ENCODE results near the gene PRUNE2.
A peak's percentile ranks its signal among the peaks of the same experiment; 100 is the strongest.

Gene PRUNE2

DNA sequence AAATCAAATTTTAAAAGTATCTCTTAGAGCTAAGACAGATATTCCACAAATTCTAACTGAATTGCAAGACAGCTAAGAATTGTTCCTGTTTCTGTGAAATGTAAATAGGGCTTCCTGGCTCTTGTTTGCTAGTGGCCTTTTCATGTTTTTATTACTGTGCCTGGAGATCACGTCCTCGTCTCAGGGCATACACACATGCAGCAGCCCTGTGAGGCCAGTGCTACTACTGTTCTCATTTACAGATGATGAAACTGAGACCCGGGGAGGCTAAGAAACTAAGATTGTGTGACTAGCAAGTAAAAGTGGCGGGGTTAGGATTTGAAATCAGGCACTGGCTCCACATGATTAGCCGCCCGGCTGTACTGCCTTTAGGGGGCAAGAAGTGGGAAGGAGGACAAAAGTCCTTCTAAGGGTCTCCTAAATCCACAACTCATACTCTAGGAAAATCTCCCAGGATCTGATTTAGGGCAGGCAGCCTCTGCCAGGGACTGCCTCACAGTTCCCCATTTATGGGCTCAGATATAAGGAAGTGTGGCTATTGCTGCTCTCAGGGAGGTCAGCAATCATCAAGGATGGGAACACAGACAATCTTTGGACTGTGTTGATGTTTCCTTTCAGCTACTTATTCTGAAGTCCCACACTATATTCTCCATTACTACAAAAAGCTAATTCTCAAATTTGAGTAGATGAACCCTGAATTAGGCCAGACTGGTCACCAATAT, 7.9 kb downstream of the PRUNE2 start:
- DNase-seq = no peak

DNA sequence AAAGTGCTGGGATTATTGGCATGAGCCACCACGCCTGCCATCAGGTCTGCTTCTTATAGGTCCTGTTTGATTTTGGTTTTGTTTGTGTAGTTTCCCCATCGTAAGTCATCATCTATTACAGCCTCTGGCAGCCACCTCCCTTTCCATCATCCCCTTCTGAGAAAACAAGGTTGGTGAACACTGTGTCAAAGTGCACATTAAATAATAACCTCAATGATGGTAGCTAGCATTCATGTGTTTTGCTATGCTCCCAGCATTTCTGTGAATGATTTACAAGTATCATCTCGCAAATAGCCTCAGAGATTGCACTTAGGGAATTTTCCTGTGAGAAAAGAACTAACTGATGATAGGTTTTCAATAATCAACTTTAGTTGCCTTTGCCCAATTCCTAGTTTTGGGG, 9.9 kb downstream of the PRUNE2 start:
- DNase-seq = no peak

- DNase-seq = no peak
These were observed 10.7 kb downstream of the PRUNE2 start for GRCh38 chr9:76895186-76895585.

DNA sequence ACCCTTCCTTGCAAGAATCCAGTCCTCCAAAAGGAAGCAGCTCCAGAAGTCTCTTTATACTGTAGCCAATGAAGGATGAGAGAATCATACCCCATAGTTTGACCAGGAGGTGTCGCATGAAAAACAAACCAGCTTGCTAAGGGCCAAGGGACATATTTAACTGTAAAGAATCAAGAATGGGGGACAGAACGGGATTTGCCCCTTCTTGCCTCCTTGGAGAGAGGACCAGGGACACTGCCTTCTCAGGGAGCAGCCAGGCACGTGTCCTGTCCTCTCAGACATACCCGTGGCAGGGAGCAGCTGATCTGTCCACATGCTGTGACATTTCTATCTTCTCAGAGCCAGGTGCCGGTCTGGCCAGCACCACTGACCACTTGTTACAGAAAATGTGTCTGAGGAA, 11.7 kb downstream of the PRUNE2 start:
- DNase-seq = no peak

DNA sequence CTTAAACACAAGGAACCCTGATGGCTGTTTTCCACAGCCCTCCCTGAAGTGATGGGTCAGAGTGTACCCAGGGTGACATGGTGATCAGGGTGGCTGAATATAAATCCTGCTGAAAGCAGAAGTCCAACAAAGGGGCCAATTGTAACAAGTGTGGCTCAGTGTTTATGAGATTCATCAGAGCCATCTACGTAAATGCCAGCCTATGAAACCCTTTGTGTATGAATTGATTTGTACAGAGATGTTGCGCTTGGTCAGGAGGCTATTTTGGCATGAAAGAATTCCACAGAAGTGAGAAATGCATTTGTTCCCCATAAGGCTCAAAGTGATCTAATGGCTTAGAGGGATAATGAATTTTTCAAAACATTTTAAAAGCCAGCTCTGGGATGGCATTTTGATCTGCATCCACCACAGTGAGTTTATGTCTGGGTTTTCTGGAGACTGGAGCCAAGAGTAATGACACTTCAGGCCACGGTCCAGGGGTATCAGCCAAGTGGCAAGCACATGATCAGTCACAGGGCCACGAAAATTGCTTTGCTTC, 12.4 kb downstream of the PRUNE2 start:
- no peak for DNase-seq

- no peak for DNase-seq
These were observed 14.0 kb downstream of the PRUNE2 start for GRCh38 chr9:76891874-76892273.

GRCh38 chr9:76891279-76891678, 14.6 kb downstream of the PRUNE2 start:
- DNase-seq = no peak

DNA sequence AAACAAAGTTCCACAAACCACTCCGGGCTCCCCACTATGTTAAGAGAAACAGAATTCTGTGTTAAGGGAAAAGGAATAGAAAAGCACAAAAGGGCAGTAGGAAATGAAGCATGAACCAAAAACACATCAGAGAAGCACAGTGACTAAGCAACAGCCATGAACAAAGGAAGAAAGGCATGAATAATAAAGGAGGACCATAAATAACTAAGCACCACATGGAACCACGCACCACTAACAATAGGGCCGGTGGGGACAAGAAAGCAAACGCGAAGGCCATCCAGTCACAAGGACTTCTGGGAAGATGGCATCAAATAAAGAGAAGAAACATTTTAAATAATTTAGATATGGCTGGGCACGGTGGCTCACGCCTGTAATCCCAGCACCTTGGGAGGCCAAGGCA, 18.0 kb downstream of the PRUNE2 start:
- DNase-seq = no peak

DNA sequence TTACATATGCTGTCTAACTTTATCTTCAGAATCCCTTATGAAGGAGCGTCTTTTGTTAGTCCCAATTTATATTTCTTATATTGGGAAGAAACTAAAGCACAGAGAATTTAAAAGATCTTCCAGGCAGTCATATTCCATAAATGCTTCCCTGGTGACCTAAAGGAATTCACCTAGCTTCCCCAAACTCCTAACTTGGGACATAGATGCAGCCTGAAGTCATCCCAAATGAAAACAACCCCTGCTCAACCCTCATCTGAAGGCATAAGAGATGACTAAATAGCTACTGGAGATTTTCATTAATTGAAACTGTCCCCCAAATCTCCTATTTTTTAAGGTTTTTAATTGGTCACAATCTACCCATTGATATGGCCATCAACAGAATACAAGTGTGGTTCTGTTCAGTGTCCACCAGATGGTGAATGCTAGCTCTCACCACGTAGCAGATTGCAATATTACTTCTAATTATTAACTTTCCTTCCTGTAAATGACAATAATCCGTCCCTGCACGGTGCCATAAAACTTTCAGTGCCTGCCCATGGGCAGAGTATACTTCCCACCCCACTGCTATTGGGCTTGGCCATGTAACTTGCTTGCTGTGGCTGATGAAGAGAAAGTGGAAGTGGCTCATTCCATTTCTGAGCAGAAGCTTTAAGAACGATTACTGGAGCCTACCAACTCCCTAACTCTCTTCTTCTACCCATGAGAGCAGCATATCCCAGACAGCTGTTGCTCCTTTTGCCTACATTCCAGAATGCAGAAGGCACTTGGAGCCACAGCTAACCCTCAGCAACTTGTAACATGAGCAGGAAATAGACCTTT, 18.7 kb downstream of the PRUNE2 start:
- no peak for DNase-seq

DNA sequence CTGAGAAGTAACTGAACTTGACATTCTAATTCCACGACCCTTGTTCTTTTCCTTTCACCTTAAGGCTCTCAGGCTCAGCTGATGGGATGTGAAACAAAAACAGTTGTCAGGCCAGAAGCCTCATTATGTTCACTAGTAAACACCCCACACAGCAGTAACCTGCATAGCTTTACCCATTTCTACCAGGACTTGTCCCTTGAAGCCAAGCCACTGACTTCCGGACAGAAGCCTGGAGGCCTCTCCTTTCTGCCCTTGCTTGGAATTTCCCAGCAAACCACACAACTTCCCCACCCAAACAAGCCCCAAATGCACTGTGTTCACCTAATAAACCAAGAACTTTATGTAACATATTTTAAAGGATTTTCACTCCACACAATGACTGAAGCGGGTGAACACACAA, 19.6 kb downstream of the PRUNE2 start:
- no peak for DNase-seq

DNA sequence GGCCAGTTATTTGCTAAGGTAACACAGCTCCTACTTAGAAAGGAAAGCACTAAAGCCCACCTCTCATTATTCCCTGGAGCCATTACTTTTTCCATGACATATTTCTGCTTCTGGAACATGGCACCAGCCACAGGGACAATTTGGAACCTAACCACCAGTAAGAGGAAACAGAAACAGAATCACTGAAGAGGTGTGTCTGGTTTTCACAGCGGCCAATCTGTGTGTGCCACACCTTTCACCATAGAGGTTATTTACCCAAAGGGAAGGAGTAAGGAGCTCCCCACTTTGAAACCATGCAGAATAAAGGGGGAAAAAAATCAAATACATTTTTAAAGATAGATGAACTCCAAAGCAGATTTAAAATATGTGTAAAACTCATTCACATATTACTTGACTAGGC, 21.1 kb downstream of the PRUNE2 start:
- DNase-seq = no peak

GRCh38 chr9:76883341-76883855, 22.5 kb downstream of the PRUNE2 start:
- DNase-seq = no peak

DNA sequence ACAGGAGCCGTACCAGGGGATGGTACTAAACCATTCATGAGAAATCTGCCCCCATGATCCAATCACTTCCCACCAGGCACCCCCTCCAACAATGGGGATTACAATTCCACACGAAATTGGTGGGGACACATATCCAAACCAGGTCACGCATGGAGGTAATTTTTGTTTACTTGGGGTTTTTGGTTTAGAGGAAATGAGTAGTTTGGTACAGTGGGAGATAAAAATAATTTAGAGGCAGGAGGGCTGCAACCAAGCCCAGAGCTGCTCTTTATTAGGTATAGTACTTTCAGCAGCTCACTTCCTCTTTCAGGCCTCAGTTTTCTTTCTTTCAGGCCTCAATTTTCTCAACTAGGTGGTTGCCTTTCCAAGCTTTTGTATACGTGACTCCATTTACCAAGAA, 23.2 kb downstream of the PRUNE2 start:
- DNase-seq = no peak

DNA sequence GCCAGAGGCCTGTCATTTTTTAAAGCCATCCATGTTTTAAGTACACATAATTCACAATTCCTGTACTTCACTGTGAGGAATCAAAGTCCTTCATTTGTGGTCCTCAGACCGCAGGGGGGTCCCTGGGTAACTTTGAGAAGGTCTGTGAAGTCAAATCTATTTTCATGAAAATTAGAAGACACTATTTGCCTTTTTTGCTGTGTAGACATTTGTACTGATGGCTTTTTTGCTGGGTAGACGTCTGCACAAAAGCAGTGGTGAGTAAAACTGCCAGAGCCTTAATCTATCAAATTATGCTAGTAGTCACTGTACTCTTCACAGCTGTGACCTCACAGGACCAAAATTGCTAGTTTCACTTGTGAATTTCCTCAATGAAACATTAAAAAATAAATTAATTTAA, 25.7 kb downstream of the PRUNE2 start:
- no peak for DNase-seq

GRCh38 chr9:76878933-76879332, 27.0 kb downstream of the PRUNE2 start:
- no peak for DNase-seq

DNA sequence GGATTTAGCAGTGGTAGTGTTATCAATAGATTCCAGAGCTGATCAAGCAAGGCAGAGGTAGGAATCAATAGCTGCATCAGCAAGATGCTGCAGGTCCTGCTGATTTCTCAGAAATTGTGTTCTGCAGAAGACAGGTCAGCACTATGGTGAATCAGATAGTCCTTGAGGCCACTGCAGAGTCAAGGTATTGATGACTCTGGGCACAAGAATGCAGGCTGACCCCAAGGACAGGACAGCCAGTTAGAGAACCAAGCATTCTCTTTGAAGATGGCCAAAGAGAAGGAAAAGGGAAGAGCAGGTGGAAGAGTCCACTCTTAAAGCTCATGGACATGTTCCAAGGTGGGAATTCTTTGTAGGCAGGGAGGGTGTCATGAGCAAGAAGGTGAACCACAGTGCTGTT, 28.0 kb downstream of the PRUNE2 start:
- no peak for DNase-seq

DNA sequence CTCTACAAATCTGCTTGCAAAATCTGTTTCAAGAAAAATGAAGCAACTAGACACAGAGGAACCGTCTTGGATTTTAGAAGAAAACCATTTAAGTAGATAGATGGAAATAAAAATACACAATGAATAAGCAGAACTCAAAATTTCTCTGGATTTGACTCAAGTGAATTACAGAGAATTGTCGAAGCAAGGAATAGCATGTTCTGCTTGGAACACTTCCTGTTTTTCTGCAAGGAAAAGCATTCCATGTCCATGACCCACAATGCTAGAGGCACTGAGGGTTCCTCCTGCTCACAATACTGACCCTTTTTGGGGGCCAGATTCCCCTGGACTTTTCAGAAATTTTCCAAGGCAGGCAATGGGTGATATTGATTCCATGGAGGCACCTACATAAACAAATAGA, 29.8 kb downstream of the PRUNE2 start:
- DNase-seq = no peak

DNA sequence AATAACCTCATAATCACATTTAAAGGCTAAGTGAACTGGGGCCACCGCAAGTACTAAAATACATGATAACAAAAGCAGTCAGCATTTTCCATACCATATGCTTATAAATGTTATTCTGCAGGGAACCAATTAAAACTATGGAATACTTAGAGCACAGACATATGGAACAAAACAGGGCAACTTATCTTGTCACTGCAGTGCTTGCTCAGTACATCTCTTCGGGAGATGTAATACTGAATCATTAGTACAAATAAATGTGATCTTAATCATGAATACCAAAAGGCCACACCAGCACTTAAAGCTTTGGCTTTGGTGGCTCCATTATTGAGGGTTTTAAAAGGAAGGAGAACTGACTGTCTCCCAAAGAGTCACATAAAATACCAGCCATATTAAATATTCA, 32.1 kb downstream of the PRUNE2 start:
- DNase-seq = no peak

DNA sequence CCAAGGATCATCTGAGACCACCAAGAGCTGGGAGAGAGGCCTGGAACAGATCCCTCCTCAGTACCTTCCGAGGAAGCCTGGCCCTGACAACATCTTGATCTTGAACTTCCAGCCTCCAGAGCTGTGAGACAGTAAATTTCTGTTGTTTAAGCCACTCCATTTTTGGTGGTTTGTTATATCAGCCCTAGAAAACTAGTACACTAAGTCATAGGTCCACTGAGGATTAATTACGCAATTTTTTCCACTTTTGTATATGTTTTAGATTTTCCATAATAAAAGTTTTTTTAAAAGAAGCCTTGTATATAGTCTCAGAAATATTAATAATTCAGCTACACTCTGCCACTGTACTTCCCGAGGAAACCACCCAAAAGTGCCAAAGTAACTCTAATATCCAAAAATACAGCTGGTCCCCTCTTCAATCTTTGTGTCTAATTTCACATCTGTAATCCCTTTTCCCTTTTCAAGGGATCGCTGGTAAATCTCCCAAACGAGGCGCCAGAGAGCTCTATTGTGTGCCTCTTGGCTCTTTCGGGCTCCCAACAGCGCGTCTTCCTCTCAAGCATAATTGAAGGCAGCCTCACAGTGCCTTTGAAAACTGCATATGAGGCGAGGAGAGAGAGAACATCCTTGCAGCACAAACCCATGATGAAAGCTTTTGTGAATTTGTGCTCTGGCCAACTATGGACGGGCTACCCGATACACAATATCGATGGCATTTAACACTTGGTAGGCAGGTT, 32.7 kb downstream of the PRUNE2 start:
- no peak for DNase-seq

GRCh38 chr9:76868897-76869296, 37.0 kb downstream of the PRUNE2 start:
- DNase-seq = no peak

DNA sequence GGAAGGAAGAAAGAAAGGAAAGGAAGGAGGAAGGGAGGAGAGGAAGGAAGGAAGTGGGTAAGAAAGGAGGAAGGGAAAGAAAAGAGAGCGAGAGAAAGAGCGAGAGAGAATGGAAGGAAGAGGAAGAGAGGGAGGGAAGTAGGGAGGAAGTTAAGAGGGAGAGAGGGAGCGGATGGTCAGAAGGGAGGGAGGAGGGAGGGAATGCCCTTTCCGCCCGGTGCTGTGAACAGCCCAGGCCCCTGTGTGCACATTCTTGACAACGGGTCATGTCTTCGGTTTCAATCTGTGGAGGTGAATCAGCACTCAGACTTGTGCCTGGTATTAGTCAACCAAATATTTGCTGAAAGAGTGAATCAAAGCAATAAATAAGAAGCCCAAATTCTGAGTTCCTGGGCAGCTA, 39.2 kb downstream of the PRUNE2 start:
- DNase-seq = peak; percentile 19

DNA sequence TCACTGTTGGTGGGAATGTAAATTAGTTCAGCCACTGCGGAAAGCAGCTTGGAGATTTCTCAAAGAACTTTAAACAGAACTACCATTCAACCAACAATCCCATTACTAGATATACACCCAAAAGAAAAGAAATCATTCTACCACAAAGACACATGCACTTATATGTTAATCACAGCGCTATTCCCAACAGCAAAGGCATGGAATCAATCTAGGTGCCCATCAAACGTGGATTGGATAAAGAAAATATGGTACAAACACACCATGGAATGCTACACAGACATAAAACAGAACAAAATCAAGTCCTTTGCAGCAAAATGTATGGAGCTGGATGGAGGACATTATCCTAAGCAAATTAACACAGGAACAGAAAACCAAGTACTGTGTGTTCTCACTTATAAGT, 42.1 kb downstream of the PRUNE2 start:
- DNase-seq = no peak

GRCh38 chr9:76859860-76860259, 46.1 kb downstream of the PRUNE2 start:
- no peak for DNase-seq
